Thyroid gland (tissue), 4 donors: Measurements from ENCODE around the gene ST3GAL3. TPM values are rescaled to one million over a fixed set of nuclear protein-coding genes. Genes with fewer than 3 reads are reported as not detected.

Experiments used
- DNase-seq, 2 donors: peaks; one replicate each; pipeline ENCODE4 v3.0.0-alpha.2; 2019
- H3K27ac ChIP-seq, 3 donors: fragments of 200-600 bp; sonication (generic); 1 replicate in 2 of 3; 2 replicates in 1 of 3; pipeline ENCODE4 v1.5.1; 2016 to 2019; ENCODE audit warnings: mild to moderate bottlenecking in 1 of 3, moderate library complexity in 1 of 3
- H3K27me3 ChIP-seq: fragments of 200-600 bp; sonication (generic); one replicate; pipeline ENCODE4 v1.5.1; 2019
- H3K36me3 ChIP-seq, 2 donors: fragments of 200-600 bp; sonication (generic); one replicate each; pipeline ENCODE4 v1.5.1; 2016 to 2019
- H3K4me1 ChIP-seq, 2 donors: fragments of 200-600 bp; sonication (generic); one replicate each; pipeline ENCODE4 v1.5.1; 2017 to 2019
- H3K4me3 ChIP-seq, 3 donors: fragments of 200-600 bp; sonication (generic); replicated peaks in 1 of 3; 1 replicate in 2 of 3; 2 replicates in 1 of 3; pipeline ENCODE4 v1.5.1; 2016; ENCODE audit warnings: mild to moderate bottlenecking in 1 of 3
- H3K9me3 ChIP-seq: fragments of 200-600 bp; sonication (generic); one replicate; pipeline ENCODE4 v1.5.1; 2017
- CTCF ChIP-seq, 6 experiments: fragments of 200-600 bp in 3 of 6; fragments of 450-650 bp in 3 of 6; sonication (generic) in 3 of 6; IDR thresholded peaks; one replicate each; pipeline ENCODE4 v1.5.1; 2016 to 2019; ENCODE audit warnings: antibody characterized with exemption in 6 of 6, mild to moderate bottlenecking in 2 of 6, inconsistent platforms in 1 of 6, moderate library complexity in 1 of 6
- POLR2A ChIP-seq, 2 donors: fragments of 450-650 bp; IDR thresholded peaks; one replicate each; pipeline ENCODE4 v1.6.1; 2017; ENCODE audit warnings: antibody characterized with exemption in 2 of 2, mild to moderate bottlenecking in 2 of 2, moderate library complexity in 1 of 2
- WGBS, 2 donors: methylation state at CpG; one replicate each; pipeline ENCODE4 v1.1.5; 2017; 5-methylcytosine and 5-hydroxymethylcytosine counted together
- intact Hi-C: fragments of 100-400 bp; cut with DNase I; formaldehyde crosslinking; loops from one replicate; pipeline ENCODE4 v1.15.1; 2023
- total RNA-seq, 4 donors: library from RNA; depleted of rRNA; stranded (reverse); fragments of >200 nt; gene quantifications; one replicate each; pipeline ENCODE4 v1.2.3, GENCODE V29; 2016

The ST3GAL3 gene
- 10 to 100 TPM; 12.1 to 17.7 (median 14.3) TPM for total RNA-seq

GRCh38 chr1:43707190-43708001 lies at the start of gene ST3GAL3:
TSS of gene ST3GAL3 (plus strand) at chr1:43707536. CDS start at chr1:43736263, 28,727 bp downstream.
- Histone ChIP-seq H3K36me3 (peaks cover 20% of the 10 kb centered on the region in 2 donors), H3K27ac (peak within 1 kb of the TSS in 1 of 3 donors; percentile 27), H3K4me1 (peaks cover 10 to 11% of the 10 kb centered on the region in 2 donors), H3K4me3 (peak within 1 kb of the TSS; percentile 34 to 91 (median 77)), H3K9me3 (no peaks in the 10 kb centered on the region), H3K27me3 (no peaks in the 10 kb centered on the region)
- TF ChIP-seq POLR2A (IDR thresholded peaks at IDR 0.05): peak in 1 of 2 donors; percentile 59
- TF ChIP-seq CTCF (IDR thresholded peaks at IDR 0.05): no peak
- intact Hi-C loops: no loop called here
- 0 to 1% methylated on average over 4 to 52 of the region's 103 CpGs for WGBS, 2 donors
- peak; percentile 92 for DNase-seq

GRCh38 chr1:43659212-43660166 lies 47.8 kb upstream of the ST3GAL3 start:
- Histone ChIP-seq H3K36me3 (peaks cover 83 to 94% of the 10 kb centered on the region in 2 donors), H3K27ac (no peak overlapping the region), H3K4me1 (no peaks in the 10 kb centered on the region), H3K9me3 (no peaks in the 10 kb centered on the region), H3K4me3 (no peak overlapping the region), H3K27me3 (no peaks in the 10 kb centered on the region)
- 91 to 93% methylated on average over 14 of the region's 14 CpGs for WGBS, 2 donors
- no peak for TF ChIP-seq CTCF (IDR thresholded peaks at IDR 0.05)
- no peak for TF ChIP-seq POLR2A (IDR thresholded peaks at IDR 0.05)
- DNase-seq: no peak
- intact Hi-C loops: no loop called here

- no peak overlapping the region for H3K27ac ChIP-seq
- H3K36me3 ChIP-seq: peaks cover 89 to 91% of the 10 kb centered on the region in 2 donors
- H3K4me3 ChIP-seq: no peak overlapping the region
- 79 to 81% methylated on average over 4 of the region's 4 CpGs for WGBS, 2 donors
- no peaks in the 10 kb centered on the region for H3K4me1 ChIP-seq
- TF ChIP-seq CTCF (IDR thresholded peaks at IDR 0.05) (no peak), POLR2A (IDR thresholded peaks at IDR 0.05) (no peak)
- no peak for DNase-seq
- intact Hi-C loops: no loop called here
- H3K9me3 ChIP-seq: no peaks in the 10 kb centered on the region
- no peaks in the 10 kb centered on the region for H3K27me3 ChIP-seq
These were observed 47.0 kb upstream of the ST3GAL3 start for GRCh38 chr1:43660355-43660754.

- TF ChIP-seq POLR2A (IDR thresholded peaks at IDR 0.05) (no peak), CTCF (IDR thresholded peaks at IDR 0.05) (no peak)
- Histone ChIP-seq H3K4me1 (no peaks in the 10 kb centered on the region), H3K36me3 (peaks cover 89 to 92% of the 10 kb centered on the region in 2 donors), H3K4me3 (no peak overlapping the region), H3K9me3 (no peaks in the 10 kb centered on the region), H3K27ac (no peak overlapping the region), H3K27me3 (no peaks in the 10 kb centered on the region)
- DNase-seq: no peak
- 78 to 91% methylated on average over 4 of the region's 4 CpGs for WGBS, 2 donors
- intact Hi-C loops: no loop called here
These were observed 43.0 kb upstream of the ST3GAL3 start for GRCh38 chr1:43664369-43664768.
